Spleen (tissue), 7 donors: ENCODE measurements around the gene ZNF532.

Experiments
- CTCF ChIP-seq, 11 experiments: fragments of 200-600 bp in 7 of 11; fragments of 450-650 bp in 4 of 11; sonication (generic) in 4 of 11; IDR thresholded peaks in 8 of 11; conservative IDR thresholded peaks in 3 of 11; 1 replicate in 7 of 11; 2 replicates in 4 of 11; pipeline versions ENCODE4 v1.4.0 to v1.8.0; 2016 to 2021; ENCODE audit warnings: antibody characterized with exemption in 11 of 11, inconsistent platforms in 4 of 11, mild to moderate bottlenecking in 1 of 11
- POLR2A ChIP-seq, 3 donors: fragments of 450-650 bp; IDR thresholded peaks; one replicate each; pipeline ENCODE4 v1.5.1; 2017; ENCODE audit warnings: antibody characterized with exemption in 3 of 3, mild to moderate bottlenecking in 1 of 3
- donor health status: DM: no; HTN: no; CAD: no; lungs with moderate emphysema.
- donor health status: DM: no; HTN: no; CAD: no.
- donor health status: DM: no; HTN: no; CAD: no.

- TF ChIP-seq CTCF (IDR thresholded peaks at IDR 0.05 in 8 of 11, conservative IDR thresholded peaks at IDR 0.05 in 3 of 11), result no peak
- no peak for TF ChIP-seq POLR2A (IDR thresholded peaks at IDR 0.05)
Measured at GRCh38 chr18:58941426-58942099, 76.9 kb downstream of the ZNF532 start.
